NCI-H345 (cell line): Measurements from ENCODE around the gene FRMD4A.
"Not testable (repeated sequence)": the region's sequence is repeated elsewhere in the genome, so short reads cannot be mapped to it uniquely, and the experiment has no call there.

Experiments
- DNase-seq: peaks from one replicate; lab custom pipeline; 2025; lab: John Stamatoyannopoulos, UW

Gene FRMD4A

GRCh38 chr10:14240253-14241189 lies 90.2 kb downstream of the FRMD4A start:
- peak; percentile 52 for DNase-seq

DNA sequence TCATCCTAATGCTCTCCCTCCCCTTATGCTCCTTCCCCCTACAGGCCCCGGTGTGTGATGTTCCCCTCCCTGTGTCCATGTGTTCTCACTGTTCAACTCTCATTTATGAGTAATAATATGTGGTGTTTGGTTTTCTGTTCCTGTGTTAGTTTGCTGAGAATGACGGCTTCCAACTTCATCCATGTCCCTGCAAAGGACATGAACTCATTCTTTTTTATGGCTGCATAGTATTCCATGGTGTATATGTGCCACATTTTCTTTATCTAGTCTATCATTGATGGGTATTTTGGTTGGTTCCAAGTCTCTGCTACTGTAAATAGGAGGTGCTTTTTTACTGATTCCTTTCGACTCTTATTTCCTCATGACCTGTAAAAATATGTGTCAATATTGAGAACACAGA lies 92.1 kb downstream of the FRMD4A start:
- not testable (repeated sequence) for DNase-seq

GRCh38 chr10:14236341-14236740 lies 94.4 kb downstream of the FRMD4A start:
- no peak for DNase-seq

GRCh38 chr10:14235566-14236195 lies 95.0 kb downstream of the FRMD4A start:
- DNase-seq: no peak

GRCh38 chr10:14233566-14233965 lies 97.2 kb downstream of the FRMD4A start:
- DNase-seq: no peak

DNA sequence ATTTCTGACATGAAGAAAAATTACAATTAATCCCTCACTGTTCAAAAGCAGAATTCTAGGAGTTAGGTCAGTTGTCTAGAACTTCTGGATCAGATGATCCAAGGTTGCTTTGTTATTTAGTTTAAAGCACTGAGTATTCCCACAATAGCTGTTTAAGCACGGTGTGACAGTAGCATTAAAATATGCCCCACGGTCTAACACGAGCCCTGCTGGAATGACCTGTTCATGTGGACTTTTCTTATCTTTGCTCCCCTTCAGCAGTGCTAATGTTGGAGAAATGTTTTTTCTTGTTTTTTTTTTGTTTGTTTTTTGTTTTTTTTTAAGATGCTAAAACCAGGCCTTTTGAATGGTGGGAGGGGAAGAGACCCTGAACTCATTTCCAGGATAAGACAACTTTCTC lies 101.9 kb downstream of the FRMD4A start:
- not testable (repeated sequence) for DNase-seq

GRCh38 chr10:14225379-14225778 lies 105.3 kb downstream of the FRMD4A start:
- DNase-seq: no peak

DNA sequence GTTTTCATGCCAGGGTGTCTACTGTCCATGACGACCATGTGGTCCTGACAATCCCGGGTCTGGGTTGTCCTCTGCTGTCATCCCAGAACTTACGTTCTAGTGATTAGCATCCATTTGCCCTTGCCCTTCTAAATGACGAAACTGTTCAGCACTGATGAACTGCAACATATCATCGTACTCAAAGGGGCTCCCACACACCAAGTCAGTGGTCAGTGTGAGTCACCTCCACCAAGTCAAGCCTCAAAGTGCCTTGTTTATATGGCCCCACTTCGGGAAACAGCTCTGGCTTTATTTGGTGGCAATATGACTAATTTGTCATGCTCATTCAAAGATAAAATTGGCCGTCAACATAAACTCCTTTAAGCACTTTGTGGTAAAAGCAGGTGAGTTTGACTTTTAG lies 110.7 kb downstream of the FRMD4A start:
- no peak for DNase-seq

- no peak for DNase-seq
Observed at GRCh38 chr10:14219411-14219810, 111.3 kb downstream of the FRMD4A start.

DNA sequence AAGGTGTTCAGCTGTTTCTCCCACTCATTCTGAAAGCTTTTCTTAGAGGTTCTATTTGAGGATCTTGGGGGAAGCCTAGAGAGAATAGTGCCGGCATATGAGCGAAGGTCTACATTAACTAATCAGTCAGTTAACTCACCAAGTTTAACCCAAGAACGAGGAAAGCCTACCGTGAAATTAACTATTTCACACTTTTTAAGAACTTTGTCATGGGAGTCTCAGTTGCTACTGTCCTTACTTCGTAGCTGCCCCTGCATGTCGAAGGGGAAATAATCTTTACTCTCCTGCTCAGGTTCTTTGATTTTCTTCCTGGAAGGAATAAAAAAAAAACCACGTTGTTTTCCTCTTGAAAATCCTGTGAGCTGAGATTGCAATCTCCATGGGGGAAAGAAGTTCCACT lies 115.1 kb downstream of the FRMD4A start:
- DNase-seq: no peak

DNA sequence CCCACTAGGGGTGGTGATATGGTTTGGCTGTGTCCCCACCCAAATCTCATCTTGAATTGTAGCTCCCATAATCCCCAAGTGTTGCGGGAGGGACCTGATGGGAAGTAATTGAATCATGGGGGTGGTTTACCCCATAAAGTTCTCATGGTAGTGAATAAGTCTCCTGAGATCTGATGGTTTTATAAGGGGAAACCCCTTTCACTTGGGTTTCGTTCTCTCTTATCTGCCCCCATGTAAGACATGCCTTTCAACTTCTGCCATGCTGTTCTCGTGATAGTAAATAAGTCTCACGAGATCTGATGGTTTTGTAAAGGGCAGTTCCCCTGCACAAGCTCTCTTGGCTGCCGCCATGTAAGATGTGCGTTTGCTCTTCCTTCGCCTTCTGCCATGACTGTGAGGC lies 117.0 kb downstream of the FRMD4A start:
- not testable (repeated sequence) for DNase-seq

- no peak for DNase-seq
Observed at GRCh38 chr10:14211610-14212009, 119.1 kb downstream of the FRMD4A start.

DNA sequence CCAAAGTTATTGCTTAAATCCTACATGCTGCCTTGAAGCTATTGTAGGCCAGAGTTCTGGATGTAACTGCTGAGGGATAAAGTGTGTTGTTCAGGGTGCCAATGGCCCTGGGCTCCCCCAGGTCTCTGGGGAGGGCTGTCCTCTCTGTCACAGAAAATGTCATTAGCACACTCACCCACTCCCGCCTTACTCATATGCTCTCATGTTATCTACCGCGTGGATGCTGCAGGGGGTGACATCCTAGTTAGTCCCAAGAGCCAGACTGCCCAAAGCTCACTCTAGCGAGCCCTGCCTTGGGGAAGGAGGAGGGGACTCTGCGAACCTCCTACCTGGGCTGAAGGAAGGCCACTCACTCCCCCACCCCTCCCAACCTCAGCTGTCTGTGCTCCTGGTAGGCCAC lies 122.5 kb downstream of the FRMD4A start:
- no peak for DNase-seq

DNA sequence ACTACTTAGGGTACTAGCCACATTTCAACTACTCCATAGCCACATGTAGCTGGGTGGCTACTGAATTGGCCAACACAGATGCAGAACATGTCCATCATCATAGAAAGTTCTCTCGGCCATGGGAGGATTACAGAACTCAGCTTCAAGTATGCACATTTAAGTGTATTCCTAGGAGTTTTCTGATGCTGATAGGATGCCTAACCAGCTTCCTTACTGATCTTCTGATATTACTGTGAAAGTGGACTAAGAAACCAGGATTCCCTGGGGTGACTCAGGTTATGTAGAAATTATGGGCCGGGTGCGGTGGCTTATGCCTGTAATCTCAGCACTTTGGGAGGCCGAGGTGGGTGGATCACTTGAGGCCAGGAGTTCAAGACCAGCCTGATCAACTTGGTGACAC lies 125.5 kb downstream of the FRMD4A start:
- DNase-seq: no peak

GRCh38 chr10:14200698-14201544 lies 129.8 kb downstream of the FRMD4A start:
- DNase-seq: peak; percentile 21

DNA sequence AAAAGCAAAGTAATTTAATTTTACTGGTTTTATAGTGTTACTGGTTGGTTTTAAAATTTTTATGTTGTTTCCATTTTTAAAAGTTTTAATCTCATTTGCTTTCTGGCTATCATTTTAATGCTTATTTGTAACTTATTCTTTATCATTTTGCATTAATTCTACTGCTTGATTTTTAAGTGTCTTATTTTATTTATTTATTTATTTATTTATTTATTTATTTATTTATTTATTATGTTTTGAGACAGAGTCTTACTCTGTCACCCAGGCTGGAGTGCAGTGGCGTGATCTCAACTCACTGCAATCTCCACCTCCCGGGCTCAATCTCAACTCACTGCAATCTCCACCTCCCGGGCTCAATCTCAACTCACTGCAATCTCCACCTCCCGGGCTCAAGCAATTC lies 131.6 kb downstream of the FRMD4A start:
- DNase-seq: not testable (repeated sequence)

- no peak for DNase-seq
Observed at GRCh38 chr10:14198078-14198477, 132.6 kb downstream of the FRMD4A start.

GRCh38 chr10:14196113-14196512 lies 134.6 kb downstream of the FRMD4A start:
- DNase-seq: no peak

DNA sequence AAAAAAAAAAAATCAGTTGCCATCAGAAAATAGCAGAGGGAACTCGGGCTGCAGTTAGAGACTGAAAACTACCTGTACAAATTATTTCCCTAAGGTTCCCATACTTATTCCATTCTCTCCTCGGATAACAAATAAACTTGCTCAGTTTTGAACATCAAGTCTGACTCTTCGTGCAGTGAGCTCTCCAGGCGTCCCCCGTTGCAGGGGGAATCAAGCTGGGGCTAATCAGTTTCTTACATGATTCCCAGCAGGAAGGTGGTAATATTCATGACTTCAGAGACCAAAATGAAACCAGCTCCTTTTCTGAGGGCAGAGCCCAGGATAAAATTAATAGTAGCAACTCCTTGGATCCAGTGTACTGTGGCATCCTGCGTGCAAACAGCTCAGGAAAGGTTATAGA lies 135.3 kb downstream of the FRMD4A start:
- no peak for DNase-seq

DNA sequence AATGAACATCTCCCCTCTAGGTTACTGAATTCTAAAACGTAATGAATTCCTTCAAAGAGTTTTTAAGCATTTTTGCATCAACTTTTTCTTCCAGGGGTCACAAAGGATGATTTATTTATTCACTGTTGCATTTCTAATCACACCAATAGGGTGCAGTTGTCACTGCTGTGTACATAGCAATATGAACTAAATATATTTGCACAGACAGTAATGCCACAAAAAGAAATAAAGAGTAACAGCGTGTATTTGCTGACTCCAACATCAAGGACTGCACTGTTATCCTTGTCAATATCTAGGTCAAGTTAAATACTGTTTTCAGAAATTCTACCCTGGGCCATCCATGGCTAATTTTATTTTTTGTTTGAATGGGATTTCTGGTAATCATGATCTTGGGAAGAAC lies 138.0 kb downstream of the FRMD4A start:
- DNase-seq: no peak

DNA sequence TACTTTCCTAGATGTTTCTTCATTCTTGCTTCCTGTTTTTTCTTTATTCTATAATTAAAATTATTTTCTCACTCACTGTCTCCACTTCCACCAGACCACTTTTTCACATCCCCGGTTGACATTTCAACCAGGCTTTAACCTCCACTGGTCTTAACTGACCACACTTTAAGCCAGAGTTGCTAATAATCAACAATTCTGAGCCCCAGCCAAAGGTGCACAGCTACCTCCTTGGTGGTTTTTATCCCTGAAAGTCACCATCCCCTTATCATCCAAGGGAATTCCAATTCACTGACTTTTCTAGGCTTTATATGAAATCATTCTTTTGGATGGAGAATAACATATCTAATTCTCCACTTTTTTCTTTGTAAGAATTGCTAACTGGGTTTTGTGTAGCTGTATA lies 138.9 kb downstream of the FRMD4A start:
- DNase-seq: no peak

DNA sequence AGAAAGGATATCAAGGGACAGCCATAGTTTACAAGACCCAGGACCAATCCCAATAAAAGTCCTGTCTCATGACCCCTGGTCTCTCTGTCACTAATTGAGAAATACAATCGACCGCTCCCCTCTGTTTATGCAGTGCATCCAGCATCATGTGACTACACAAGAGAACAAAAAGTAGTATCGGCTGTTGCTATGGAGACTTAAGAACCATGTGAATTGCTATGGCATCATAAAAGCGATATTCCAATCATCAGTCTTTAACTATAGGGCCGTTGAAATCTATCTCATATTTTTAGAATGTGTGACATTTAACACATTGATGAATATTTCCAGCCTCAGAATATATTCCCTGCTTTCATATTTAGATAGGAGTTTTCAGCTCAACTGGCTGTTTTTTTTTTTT lies 139.3 kb downstream of the FRMD4A start:
- no peak for DNase-seq

GRCh38 chr10:14190702-14191101 lies 140.0 kb downstream of the FRMD4A start:
- DNase-seq: no peak
